GF-D8 (cell line): Measurements from ENCODE around the gene ARGLU1.
A peak's percentile ranks its signal among the peaks of the same experiment; 100 is the strongest.
"Not testable (repeated sequence)": the region's sequence is repeated elsewhere in the genome, so short reads cannot be mapped to it uniquely, and the experiment has no call there.

Source experiments
- DNase-seq: peaks from one replicate; lab custom pipeline; 2025; lab: John Stamatoyannopoulos, UW

ARGLU1 gene, protein sequence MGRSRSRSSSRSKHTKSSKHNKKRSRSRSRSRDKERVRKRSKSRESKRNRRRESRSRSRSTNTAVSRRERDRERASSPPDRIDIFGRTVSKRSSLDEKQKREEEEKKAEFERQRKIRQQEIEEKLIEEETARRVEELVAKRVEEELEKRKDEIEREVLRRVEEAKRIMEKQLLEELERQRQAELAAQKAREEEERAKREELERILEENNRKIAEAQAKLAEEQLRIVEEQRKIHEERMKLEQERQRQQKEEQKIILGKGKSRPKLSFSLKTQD

DNA sequence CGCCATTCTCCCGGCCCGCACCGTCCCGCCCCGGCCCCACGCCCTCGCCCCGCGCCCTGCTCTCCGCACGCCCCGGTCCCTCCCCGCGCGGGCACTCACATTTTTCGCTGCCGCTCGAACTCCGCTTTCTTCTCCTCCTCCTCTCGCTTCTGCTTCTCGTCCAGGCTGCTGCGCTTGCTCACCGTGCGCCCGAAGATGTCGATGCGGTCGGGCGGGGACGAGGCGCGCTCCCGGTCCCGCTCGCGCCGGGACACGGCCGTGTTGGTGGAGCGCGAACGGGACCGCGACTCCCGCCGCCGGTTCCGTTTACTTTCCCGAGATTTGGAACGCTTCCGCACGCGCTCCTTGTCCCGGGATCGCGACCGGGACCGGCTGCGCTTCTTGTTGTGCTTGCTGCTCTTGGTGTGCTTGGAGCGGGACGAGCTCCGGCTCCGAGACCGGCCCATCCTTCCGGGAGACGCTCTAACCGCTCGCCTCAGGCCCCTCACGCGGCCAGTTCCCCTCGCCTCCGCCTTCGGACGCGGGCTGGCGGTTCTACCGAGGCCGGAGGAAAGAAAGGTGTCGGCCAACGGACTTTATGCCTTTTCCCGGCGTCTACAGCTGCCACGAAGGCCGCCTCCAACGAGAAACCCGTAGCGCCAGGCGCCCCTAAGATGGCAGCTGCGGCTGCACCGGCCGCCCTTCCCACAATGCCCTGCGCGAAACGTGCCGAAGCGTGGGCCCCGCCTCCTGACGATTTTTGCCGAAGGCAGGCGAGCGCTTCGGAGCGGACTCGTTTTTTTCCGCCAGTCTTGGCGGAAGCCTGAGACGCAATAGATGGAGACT is at the start of gene ARGLU1:
TSS of gene ARGLU1 (minus strand) at position 664 of the 825 bp plus-strand sequence. CDS start at position 446, 218 bp downstream.
- DNase-seq, result peak; percentile 85

DNA sequence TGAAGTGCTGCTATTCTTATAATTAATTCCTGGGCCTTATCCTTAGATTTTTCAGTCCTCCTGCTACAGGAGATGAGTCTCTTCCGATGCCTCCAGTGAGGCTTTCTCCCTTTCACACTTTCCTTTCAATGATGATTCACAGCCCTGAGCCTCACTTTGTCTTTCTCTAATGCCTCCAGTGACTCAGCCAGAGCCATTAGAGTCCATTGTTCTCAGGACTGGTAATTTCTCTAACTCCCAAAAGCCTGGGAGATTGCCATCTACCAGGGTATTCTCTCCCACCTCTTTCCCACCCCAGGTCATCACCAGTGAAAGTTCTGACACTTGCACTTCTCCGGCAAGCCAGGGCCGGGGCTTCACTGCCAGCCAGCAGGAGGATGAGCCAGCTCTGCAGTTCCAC is 49.6 kb upstream of the ARGLU1 start:
- DNase-seq, result no peak

DNA sequence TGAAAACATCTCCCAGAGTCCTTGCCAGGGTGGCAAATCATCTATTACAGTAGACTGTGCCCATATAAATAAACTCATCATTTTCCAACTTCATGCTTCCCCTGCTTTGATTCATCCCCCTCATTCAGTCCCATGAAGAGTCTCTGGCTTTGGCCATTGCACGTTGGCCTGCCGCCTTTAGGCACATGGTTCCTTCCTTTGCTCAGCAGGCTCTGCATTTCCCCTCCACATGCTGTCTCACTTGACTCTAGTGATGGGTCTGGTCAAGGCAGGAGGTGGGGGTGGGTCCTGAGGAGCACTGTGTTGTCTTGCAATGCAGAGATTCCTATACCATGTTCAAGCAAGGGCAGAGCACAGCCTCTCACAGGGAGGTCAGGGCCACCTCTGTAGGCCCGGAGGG is 48.8 kb upstream of the ARGLU1 start:
- DNase-seq, result no peak

DNA sequence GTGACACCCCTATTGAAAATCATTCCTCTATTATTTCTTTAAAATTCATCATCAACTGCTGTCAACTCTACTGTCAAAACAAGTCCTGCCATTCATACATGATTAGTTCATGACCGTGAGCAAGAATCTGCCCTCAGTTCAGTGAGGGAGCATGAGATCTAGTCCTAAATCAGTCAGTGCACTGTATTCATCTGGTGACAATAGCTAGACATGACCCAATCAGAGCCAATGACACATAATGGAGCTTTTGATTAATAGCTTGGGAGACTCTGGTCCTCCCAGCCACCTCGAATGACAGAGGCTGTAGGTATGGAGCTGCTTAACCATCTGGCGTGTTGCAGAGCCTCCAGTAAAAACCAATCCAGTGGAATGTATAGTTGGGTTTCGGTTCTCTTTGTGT is 46.9 kb upstream of the ARGLU1 start:
- DNase-seq, result no peak

DNA sequence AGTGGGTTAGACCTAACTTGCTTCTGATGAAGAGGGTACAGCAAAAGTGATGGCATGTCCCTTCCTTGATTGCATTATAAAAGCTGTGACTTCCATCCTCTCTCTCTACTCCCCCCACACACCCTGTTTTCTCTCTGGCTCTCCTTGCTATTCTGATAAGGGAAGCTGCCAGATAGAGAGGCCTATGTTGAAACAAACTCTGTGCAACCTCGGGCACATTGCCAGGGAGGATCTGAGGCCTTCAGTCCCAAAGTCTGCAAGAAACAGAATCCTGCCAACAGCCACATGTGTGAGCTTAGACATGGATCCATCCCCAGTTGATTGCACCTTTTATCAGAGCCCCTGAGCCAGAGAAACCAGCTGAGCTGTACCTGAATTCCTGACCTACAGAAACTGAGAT is 44.8 kb upstream of the ARGLU1 start:
- DNase-seq, result peak; percentile 61

DNA sequence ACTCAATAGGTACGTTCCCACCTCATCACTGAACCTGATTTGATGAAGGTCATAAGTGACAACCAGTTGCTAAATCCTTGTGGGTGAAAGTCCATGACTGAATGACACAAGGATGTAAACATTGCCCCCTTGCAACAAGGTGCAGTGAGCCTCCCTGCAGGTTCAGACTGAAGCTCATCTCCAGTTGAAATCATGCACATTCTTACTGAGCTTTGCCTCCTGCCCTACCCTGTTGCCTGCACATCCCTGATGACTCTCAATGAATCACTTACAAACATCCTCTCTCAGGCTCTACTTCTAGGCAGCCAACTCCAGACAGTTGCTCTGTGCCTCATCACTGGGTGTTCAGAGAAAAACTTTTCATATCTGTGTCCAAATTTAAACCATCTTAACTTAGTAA is 42.5 kb upstream of the ARGLU1 start:
- DNase-seq, result no peak

DNA sequence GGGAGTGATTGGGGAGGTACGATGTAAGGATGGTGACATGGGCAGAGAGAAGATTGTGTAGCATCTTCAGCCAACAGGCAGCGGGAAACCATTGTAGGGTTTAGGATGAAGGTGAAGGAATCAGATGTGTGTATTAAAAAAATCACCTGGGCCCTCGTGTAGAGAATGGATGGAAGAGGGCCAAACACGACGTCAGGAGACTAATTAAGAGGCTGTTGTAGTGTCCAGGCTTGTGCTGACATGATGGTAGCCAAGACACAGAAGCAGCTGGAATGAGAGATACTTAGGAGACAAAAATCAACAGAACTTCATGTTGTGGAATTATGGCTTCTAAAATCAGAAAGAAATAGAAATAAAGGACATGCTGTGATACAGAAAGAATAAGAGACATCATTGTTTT is 41.2 kb upstream of the ARGLU1 start:
- no peak for DNase-seq

DNA sequence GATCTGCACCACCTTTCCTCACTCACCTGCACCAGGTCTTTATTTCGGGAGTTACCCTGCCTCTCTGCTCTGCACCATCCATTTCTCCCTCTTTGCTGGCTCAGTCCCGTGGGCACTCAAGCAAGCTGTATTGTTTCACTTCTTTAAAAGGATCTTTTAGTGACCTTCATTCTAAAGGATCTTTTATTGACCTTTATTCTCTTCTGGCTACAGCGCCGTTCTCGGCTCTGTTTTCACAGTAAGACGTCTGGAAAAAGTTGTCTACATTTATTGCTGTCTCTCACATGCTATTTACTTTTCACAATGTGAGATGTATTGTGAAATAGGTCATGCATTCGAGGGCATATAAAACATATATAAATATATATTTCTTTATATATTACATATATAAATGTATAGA is 35.6 kb upstream of the ARGLU1 start:
- DNase-seq, result no peak

DNA sequence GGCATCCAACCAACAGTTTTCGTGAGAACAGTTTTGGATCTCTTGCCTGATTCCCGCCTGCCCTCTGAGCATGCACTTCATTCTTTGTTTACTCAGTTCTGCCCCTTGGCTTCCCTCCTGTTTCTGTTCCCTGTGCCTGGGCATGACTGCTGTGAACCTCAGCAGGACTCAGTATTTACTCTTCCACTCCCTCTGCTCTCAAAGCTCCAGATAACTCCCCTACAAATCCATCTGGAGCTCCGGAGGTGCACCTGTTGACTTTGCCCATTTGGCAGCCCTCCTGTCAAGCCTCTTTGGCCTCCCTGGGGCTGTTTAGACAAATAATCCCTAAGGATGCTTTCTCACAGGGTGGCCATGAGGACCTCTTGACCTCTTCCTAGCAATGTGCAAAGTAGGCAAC is 34.2 kb upstream of the ARGLU1 start:
- DNase-seq, result no peak

DNA sequence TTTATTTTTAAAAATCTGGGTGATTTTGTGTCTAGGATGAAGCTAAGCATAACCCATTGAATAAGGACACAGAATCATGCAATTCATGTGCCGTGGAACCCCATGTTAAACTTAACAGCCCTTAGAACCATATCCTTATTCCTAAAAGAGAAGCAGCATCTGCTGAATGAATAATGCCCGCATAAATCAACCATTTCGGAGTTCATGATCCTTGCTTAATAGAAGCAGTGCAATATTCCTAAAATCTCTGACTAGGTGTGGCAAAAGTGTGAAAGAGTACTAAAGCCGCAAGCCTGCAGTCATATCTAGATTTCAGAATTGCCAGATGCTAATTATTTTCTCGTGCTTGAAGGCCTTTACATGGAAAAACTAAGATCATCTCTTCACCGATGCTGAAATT is 33.6 kb upstream of the ARGLU1 start:
- DNase-seq, result no peak

DNA sequence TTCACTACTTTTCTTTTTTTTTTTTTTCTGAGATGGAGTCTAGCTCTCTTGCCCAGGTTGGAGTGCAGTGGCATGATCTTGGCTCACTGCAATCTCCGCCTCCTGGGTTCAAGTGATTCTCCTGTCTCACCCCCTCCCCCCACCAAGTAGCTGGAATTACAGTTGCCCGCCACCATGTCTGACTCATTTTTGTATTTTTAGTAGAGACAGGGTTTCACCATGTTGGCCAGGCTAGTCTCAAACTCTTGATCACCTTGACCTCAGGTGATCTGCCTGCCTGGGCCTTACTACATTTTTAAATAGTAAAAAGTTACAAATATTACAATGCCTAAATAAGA is 32.8 kb upstream of the ARGLU1 start:
- not testable (repeated sequence) for DNase-seq

DNA sequence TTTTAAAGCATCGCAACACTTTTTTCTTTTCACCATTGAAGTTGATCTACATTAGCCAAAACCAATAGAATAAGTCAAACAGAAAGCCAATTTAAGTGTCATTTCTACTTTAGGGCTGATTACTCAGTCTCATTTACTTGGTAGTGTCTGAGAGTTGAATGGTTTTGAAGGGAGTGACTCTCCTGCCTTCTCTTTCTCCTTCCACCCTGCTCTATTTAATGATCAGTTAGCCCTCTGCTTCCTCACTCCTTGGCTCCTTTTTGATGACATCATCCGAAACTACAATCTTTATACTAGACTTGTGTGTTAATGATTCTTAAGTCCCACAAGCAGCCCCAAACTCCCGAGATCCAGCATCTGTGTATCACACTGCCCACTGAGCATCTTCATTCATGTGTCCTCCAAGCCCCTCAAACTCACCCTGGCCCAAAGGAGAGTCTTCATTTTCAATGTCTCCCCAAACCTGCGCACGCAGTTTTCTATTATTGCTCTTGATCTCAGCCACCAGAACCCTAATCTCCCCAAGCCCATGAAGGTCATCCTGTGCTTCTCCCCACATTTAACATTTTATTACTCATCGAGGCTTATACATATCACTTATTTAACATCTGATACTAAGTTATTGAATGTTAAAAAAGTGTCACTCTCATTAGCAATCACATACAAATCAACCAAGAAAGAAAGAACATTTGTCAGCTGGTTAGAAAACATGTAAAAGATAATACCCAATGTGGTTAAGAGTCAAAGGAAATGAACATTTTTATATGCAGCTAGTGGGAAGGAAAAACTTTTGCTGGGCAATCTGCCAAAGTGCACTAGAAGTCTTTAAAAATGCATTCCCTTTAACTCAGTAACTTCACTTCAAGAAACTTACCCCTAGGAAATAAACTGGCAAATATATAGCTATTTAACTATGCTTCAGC is 32.2 kb upstream of the ARGLU1 start:
- no peak for DNase-seq

DNA sequence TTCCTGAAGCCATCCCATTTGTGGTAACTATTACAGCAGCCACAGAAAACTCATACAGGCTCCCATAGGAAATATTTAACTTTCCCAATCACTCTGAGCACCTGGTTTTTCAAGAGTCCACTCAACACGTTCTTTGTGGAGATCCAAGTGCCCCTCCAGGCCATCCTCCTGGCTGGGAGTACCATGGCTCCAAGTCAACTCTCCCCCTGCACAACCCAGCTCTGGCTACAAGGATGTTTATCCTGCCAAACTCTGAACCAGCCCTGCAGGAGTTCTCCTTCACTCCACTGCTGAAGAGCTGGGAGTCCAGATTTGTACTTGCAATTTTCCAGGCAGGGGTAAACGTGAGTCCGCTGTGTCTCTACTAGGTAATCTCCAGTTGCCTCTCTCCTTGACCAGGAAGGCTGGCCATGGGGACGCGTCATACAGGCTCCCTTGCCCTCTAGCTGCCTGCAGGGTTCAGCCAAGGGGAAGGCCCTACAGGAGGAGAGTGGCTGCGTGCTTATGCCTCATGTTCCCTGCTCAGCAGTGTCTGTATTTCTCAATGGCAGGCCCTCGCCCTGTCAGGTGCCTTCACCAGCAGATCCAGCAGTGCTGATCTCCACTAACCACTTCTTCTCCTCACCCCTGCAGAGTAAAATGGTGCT is 29.9 kb upstream of the ARGLU1 start:
- no peak for DNase-seq

DNA sequence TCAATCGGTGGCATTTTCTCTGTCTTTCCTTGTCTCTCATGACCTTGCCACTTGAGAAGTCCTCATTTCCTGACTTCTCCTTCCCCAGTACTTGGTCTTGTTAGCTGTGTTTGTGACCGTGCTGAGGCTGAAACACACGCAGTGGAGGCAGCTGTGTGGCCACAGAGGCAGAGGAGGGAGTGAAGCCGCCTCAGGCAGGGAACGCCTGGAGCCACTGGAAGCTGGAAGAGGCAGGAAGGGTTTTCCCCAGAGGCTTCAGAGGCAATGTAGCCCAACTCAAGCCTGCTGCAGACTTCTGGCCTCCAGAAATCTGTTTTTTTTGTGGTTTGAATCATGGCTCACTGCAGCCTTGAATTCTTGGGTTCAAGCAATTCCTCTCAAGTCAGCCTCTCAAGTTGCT is 29.2 kb upstream of the ARGLU1 start:
- no peak for DNase-seq

DNA sequence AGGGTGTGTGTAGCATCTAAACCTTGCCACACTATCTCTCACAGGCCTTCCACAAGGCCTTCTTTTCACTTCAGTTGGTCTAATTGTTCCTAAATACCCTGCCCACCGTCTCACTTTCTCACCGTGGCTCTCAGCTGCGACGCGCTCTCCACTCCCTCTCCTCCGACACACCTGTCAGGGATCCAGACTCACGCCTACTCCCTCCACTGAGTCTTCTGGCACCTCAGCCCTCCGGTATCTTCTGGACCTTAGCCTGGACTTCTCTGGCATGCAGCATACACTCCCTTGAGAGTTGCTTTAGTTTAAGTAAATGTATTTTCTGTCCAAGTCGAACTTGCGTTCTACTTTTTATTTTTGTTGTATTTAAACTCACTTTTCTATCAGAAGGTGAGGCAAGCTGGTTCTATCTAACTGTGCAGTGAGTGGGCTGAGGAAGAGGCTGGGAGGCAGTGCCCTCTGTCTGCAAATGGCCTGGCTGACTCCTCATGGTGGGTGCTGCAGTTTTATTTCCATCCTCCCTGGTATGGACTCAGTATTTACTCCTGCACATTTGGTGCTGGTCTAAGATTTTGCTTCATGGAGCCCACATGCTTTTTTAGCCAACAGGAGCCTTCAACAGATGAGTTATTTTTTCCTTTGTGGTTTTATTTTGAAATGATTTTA is 28.5 kb upstream of the ARGLU1 start:
- no peak for DNase-seq

DNA sequence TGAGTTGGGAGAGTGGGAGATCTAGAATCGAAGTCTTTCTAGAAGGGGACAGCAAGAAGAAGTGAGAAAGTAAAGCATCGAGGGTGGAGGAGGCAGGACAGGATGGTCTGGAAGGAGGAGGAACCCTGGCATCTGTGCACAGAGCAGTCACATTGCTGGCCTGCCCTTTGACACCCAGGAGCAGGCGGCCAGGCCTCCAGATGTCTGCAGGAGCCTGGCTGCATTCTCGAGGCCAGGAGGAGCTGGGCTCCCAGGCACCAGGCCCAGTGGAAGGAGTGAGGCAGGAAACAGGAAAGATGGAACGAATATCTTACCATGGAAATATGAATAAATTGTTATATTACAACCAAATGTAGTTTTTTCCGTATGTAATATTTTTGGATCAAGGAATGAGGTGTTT is 27.7 kb upstream of the ARGLU1 start:
- no peak for DNase-seq

DNA sequence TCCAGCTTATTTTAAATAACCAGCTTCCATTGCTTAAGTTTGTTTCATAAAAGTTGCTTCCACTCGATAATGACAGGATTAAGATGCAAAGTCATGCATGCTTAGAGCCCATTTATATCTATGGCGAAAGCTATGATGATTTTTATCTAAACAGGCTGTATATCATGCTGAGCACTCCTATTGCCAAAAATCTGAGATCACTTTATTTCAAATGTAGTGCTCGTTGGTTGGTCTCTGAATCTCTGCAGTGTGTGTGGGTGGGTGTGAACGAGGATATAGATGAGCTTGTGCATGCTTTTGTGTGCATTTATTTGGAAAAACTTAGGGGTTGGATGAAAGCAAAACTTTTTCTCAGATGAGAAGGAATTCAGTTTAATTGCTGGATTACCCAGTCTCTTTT is 27.0 kb upstream of the ARGLU1 start:
- no peak for DNase-seq

DNA sequence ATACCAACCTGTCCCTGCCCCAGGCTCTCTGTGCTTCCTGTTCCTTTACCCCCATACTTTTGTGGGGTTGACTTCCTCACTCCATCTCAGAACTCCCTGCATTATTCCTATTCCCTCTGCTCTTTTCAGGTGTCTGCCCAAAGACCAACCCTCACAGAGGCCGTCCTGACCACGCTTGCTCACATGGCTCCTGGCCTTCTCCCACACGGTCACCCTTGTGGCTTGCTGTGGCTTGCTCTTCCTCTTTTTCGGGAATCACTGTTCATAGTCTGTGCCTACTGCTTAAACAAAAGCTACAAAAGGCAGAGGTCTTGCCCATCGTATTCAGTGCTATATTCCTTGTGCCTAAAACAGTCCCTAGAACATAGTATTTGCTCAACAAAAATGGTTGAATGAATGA is 25.2 kb upstream of the ARGLU1 start:
- DNase-seq, result peak; percentile 14

DNA sequence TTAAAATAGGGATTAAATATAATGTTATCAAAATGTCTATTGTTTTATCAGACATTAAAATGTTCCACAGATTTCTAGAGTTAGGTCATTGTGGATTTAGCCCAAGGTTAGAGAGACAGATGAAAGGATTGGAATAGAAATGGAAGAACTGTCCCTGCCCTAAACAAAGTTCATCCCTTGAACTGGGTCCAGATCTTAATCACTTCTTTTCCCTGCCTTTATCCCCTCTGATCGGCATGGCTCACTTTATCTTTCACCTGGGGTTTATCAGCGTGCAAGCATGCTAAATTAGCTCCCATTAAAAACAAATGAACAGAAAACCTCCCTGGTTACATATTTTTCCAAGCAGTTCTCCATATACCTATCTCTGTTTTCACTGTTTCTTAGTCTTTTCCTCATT is 23.4 kb upstream of the ARGLU1 start:
- no peak for DNase-seq

DNA sequence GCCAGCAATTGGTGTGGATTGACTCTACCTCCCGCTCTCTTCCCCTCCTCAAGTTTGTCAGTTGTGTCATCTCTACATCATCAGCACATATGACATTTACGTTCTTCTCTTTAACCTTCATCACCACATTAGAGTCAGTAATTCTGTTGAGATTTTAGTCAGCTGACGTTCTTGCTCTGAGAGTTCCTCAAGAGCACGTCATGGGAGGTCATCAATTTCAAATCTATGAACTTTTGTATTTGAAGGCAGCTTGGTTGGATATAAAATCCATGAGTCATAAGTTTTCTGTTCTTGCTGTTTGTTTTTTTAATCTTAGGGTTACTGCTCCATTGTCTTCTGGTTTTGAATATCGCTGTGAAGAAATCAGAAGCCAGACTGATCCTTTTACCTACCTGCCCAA is 21.8 kb upstream of the ARGLU1 start:
- DNase-seq, result no peak

DNA sequence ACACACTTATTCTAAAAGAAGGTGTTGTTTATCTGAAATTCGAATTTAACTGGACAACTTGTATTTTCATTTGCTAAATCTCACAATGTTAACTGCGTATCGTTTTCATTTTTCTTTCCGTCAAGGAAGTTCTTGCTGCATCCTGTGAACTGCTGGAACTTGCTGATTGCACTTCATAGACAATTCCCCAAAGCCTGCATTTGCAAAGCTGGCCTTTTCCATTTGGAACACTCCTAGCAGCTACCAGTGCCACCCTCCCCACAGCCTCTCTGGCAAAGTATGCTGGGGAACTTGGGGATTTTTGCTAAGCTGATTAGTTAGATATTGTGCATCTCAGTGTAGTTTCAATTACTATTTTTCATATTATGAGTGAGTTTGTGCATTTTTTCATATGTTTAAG is 20.4 kb upstream of the ARGLU1 start:
- DNase-seq, result no peak

DNA sequence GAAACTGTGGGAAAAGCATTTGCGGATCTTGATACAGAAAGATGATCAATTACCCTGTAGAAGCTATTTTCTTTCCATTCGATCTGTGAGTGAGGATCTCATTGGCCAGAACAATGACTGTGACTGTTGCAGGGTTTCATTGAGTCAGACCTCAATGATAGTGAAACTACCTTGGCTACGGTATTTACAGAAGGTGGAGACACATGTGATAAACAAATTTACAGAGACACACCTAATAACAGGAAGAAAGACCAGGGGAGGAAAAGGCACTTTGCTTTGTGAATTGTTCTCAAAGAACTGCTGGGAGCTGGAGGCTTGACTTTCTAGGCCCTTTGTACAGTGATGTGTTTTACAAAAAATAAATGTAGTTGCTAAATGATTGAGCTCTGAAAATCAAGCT is 19.9 kb upstream of the ARGLU1 start:
- DNase-seq, result no peak
